HCT116 (cell line): ENCODE measurements around the gene NTN5.
A peak's percentile ranks its signal among the peaks of the same experiment; 100 is the strongest.

ENCODE experiments used
- CBX3 ChIP-seq: IDR thresholded peaks from 2 replicates; pipeline ENCODE4 v1.6.1; 2012; ENCODE audit warnings: low read depth
- CEBPB ChIP-seq: IDR thresholded peaks from 2 replicates; pipeline ENCODE4 v1.6.1; 2012; ENCODE audit warnings: low read depth
- CTCF ChIP-seq, 3 experiments: fragments of 200-600 bp in 1 of 3; sonication (generic) in 1 of 3; IDR thresholded peaks in 2 of 3; conservative IDR thresholded peaks in 1 of 3; 2 replicates each; pipeline ENCODE4 v1.5.1; 2012 to 2017; ENCODE audit warnings: low read depth in 2 of 3, low read length in 2 of 3, antibody characterized with exemption in 1 of 3, borderline replicate concordance in 1 of 3, control low read depth in 1 of 3, mild to moderate bottlenecking in 1 of 3, mixed read lengths in 1 of 3, mixed run types in 1 of 3, moderate library complexity in 1 of 3; ENCODE audit not compliant: insufficient read depth in 1 of 3
- EZH2 ChIP-seq: fragments of 200-600 bp; sonication (generic); IDR thresholded peaks from 2 replicates; pipeline ENCODE4 v1.6.1; 2017; ENCODE audit warnings: antibody characterized with exemption, mixed run types
- EZH2phosphoT487 ChIP-seq: fragments of 200-600 bp; IDR thresholded peaks from 2 replicates; pipeline ENCODE4 v1.6.1; 2018; ENCODE audit warnings: antibody characterized with exemption, borderline replicate concordance
- POLR2A ChIP-seq: IDR thresholded peaks from 2 replicates; pipeline ENCODE4 v1.7.0; 2011; ENCODE audit warnings: borderline replicate concordance; ENCODE audit not compliant: insufficient read depth, insufficient read length; ENCODE audit errors: extremely low read depth
- POLR2AphosphoS5 ChIP-seq: IDR thresholded peaks from 2 replicates; pipeline ENCODE4 v1.6.1; 2011; ENCODE audit warnings: mild to moderate bottlenecking, low read depth, low read length, moderate library complexity
- RAD21 ChIP-seq: IDR thresholded peaks from 2 replicates; pipeline ENCODE4 v1.6.1; 2012; ENCODE audit warnings: low read depth, mild to moderate bottlenecking
- REST ChIP-seq: IDR thresholded peaks from 2 replicates; pipeline ENCODE4 v1.6.1; 2012; ENCODE audit warnings: low read depth
- TCF7L2 ChIP-seq: IDR thresholded peaks from 2 replicates; pipeline ENCODE4 v1.7.0; 2011; ENCODE audit warnings: borderline replicate concordance, inconsistent platforms; ENCODE audit not compliant: insufficient read depth, insufficient read length; ENCODE audit errors: extremely low read depth
- YY1 ChIP-seq: IDR thresholded peaks from 2 replicates; pipeline ENCODE4 v1.6.1; 2011; ENCODE audit warnings: low read length, low read depth, moderate library complexity, mild to moderate bottlenecking; ENCODE audit not compliant: insufficient replicate concordance; ENCODE audit errors: extremely low read depth
- ZNF274 ChIP-seq: fragments of 200-500 bp; sonication (Bioruptor generic); IDR thresholded peaks from 2 replicates; pipeline ENCODE4 v1.6.1; 2014; ENCODE audit warnings: mild to moderate bottlenecking, low read depth, low read length, inconsistent platforms

GRCh38 chr19:48698046-48698445, 25.2 kb upstream of the NTN5 start:
- TF ChIP-seq REST (no peak), POLR2AphosphoS5 (peak; percentile 54; the same call in 1 of the 2 replicates), POLR2A (no peak), CTCF (IDR thresholded peaks at IDR 0.05 in 2 of 3, conservative IDR thresholded peaks at IDR 0.05 in 1 of 3; ENCODE audit: borderline replicate concordance in 1 of 3, insufficient read depth in 1 of 3, low read depth in 2 of 3, low read length in 2 of 3) (no peak), TCF7L2 (peak; percentile 16), EZH2phosphoT487 (no peak), EZH2 (no peak), ZNF274 (no peak), CBX3 (no peak), CEBPB (no peak), YY1 (no peak), RAD21 (no peak)
